ENCODE measurements around the gene FAM228B.
"Not testable (repeated sequence)": the region's sequence is repeated elsewhere in the genome, so short reads cannot be mapped to it uniquely, and the experiment has no call there.

The FAM228B gene

GRCh38 chr2:24191156-24191555 lies 67.9 kb downstream of the FAM228B start:
- H3K9me3 ChIP-seq (ENCODE audit: insufficient read depth, low read depth, low read length): no peaks in the 10 kb centered on the region
- H4K20me1 ChIP-seq (ENCODE audit: insufficient read depth, low read length, poor library complexity, severe bottlenecking): no peaks in the 10 kb centered on the region
- no peaks in the 10 kb centered on the region for H3K4me1 ChIP-seq (ENCODE audit: insufficient read depth, low read length, poor library complexity, severe bottlenecking)
- no peak overlapping the region for H3K4me2 ChIP-seq (ENCODE audit: low read depth, low read length, poor library complexity, severe bottlenecking)
- no peaks in the 10 kb centered on the region for H3K27me3 ChIP-seq (ENCODE audit: insufficient read depth, low read length, poor library complexity, severe bottlenecking)
- H3K4me3 ChIP-seq (ENCODE audit: low read length, poor library complexity, severe bottlenecking): no peak overlapping the region
- no peak for TF ChIP-seq CTCF (conservative IDR thresholded peaks at IDR 0.05; ENCODE audit: low read length)
- TF ChIP-seq EZH2phosphoT487 (IDR thresholded peaks at IDR 0.05; ENCODE audit: borderline replicate concordance): no peak
- H3F3A ChIP-seq (ENCODE audit: low read depth): no peaks in the 10 kb centered on the region
- H3K9ac ChIP-seq (ENCODE audit: low read depth, low read length, poor library complexity, severe bottlenecking): no peak overlapping the region
- H2AFZ ChIP-seq (ENCODE audit: low read length): no peak overlapping the region
- H3K36me3 ChIP-seq (ENCODE audit: insufficient read depth, low read length): no peaks in the 10 kb centered on the region
- H3K9me2 ChIP-seq (replicated peaks; ENCODE audit: low read depth, low read length): no peaks in the 10 kb centered on the region
- no peaks in the 10 kb centered on the region for H3K79me2 ChIP-seq (ENCODE audit: insufficient read depth, low read length)

GRCh38 chr2:24191848-24192247 lies 68.6 kb downstream of the FAM228B start:
- H3F3A ChIP-seq (ENCODE audit: low read depth): no peaks in the 10 kb centered on the region
- no peaks in the 10 kb centered on the region for H3K9me3 ChIP-seq (ENCODE audit: insufficient read depth, low read depth, low read length)
- no peak overlapping the region for H3K4me2 ChIP-seq (ENCODE audit: low read depth, low read length, poor library complexity, severe bottlenecking)

GRCh38 chr2:24197213-24197612 lies 73.9 kb downstream of the FAM228B start:
- not testable (repeated sequence) for H3K27me3 ChIP-seq (ENCODE audit: insufficient read depth, low read length, poor library complexity, severe bottlenecking); H3K9ac ChIP-seq (ENCODE audit: low read depth, low read length, poor library complexity, severe bottlenecking); H3K4me1 ChIP-seq (ENCODE audit: insufficient read depth, low read length, poor library complexity, severe bottlenecking); H3K9me3 ChIP-seq (ENCODE audit: insufficient read depth, low read depth, low read length); H3K79me2 ChIP-seq (ENCODE audit: insufficient read depth, low read length); H4K20me1 ChIP-seq (ENCODE audit: insufficient read depth, low read length, poor library complexity, severe bottlenecking); H3K36me3 ChIP-seq (ENCODE audit: insufficient read depth, low read length); H2AFZ ChIP-seq (ENCODE audit: low read length); H3K4me2 ChIP-seq (ENCODE audit: low read depth, low read length, poor library complexity, severe bottlenecking); H3F3A ChIP-seq (ENCODE audit: low read depth); H3K9me2 ChIP-seq (replicated peaks; ENCODE audit: low read depth, low read length); H3K4me3 ChIP-seq (ENCODE audit: low read length, poor library complexity, severe bottlenecking)

More at GRCh38 chr2:24191848-24192247, 68.6 kb downstream of the FAM228B start:
- Histone ChIP-seq H3K9me2 (replicated peaks; ENCODE audit: low read depth, low read length) (no peaks in the 10 kb centered on the region), H3K27me3 (ENCODE audit: insufficient read depth, low read length, poor library complexity, severe bottlenecking) (no peaks in the 10 kb centered on the region), H4K20me1 (ENCODE audit: insufficient read depth, low read length, poor library complexity, severe bottlenecking) (no peaks in the 10 kb centered on the region), H3K4me3 (ENCODE audit: low read length, poor library complexity, severe bottlenecking) (no peak overlapping the region), H2AFZ (ENCODE audit: low read length) (no peak overlapping the region), H3K36me3 (ENCODE audit: insufficient read depth, low read length) (no peaks in the 10 kb centered on the region), H3K9ac (ENCODE audit: low read depth, low read length, poor library complexity, severe bottlenecking) (no peak overlapping the region), H3K79me2 (ENCODE audit: insufficient read depth, low read length) (no peaks in the 10 kb centered on the region), H3K4me1 (ENCODE audit: insufficient read depth, low read length, poor library complexity, severe bottlenecking) (no peaks in the 10 kb centered on the region)
- TF ChIP-seq EZH2phosphoT487 (IDR thresholded peaks at IDR 0.05; ENCODE audit: borderline replicate concordance) (no peak), CTCF (conservative IDR thresholded peaks at IDR 0.05; ENCODE audit: low read length) (no peak)

GRCh38 chr2:24199968-24200590 lies 76.8 kb downstream of the FAM228B start:
- no peaks in the 10 kb centered on the region for H3K9me2 ChIP-seq (replicated peaks; ENCODE audit: low read depth, low read length)
- no peak overlapping the region for H3K4me3 ChIP-seq (ENCODE audit: low read length, poor library complexity, severe bottlenecking)
- no peaks in the 10 kb centered on the region for H3K79me2 ChIP-seq (ENCODE audit: insufficient read depth, low read length)
- H3F3A ChIP-seq (ENCODE audit: low read depth): no peaks in the 10 kb centered on the region
- H3K4me1 ChIP-seq (ENCODE audit: insufficient read depth, low read length, poor library complexity, severe bottlenecking): no peaks in the 10 kb centered on the region
- no peaks in the 10 kb centered on the region for H4K20me1 ChIP-seq (ENCODE audit: insufficient read depth, low read length, poor library complexity, severe bottlenecking)
- H3K4me2 ChIP-seq (ENCODE audit: low read depth, low read length, poor library complexity, severe bottlenecking): no peak overlapping the region
- no peak overlapping the region for H3K9ac ChIP-seq (ENCODE audit: low read depth, low read length, poor library complexity, severe bottlenecking)
- no peak for TF ChIP-seq EZH2phosphoT487 (IDR thresholded peaks at IDR 0.05; ENCODE audit: borderline replicate concordance)
- no peak for TF ChIP-seq CTCF (conservative IDR thresholded peaks at IDR 0.05; ENCODE audit: low read length)
- no peak overlapping the region for H2AFZ ChIP-seq (ENCODE audit: low read length)
- H3K9me3 ChIP-seq (ENCODE audit: insufficient read depth, low read depth, low read length): no peaks in the 10 kb centered on the region
- H3K36me3 ChIP-seq (ENCODE audit: insufficient read depth, low read length): peaks cover 11% of the 10 kb centered on the region; the same call in 1 of the 2 replicates
- H3K27me3 ChIP-seq (ENCODE audit: insufficient read depth, low read length, poor library complexity, severe bottlenecking): no peaks in the 10 kb centered on the region

All from Loucy (cell line).